GM12865 (cell line): Measurements from ENCODE around the gene TRPM6.

Experiments used
- DNase-seq: peaks from one replicate; pipeline ENCODE4 v3.0.0; 2010; ENCODE audit warnings: low read depth
- H3K4me3 ChIP-seq: 2 replicates; pipeline ENCODE4 v1.5.1; 2011; ENCODE audit warnings: mild to moderate bottlenecking, low read depth, low read length, control low read depth
- CTCF ChIP-seq: IDR thresholded peaks from 2 replicates; pipeline ENCODE4 v1.5.1; 2011; ENCODE audit warnings: low read length, control low read depth, low read depth, inconsistent platforms; ENCODE audit not compliant: insufficient read depth; ENCODE audit errors: missing control alignments

The TRPM6 gene

GRCh38 chr9:74887041-74887980 lies at the start of gene TRPM6:
Gene TRPM6 (minus strand): TSS chr9:74887921. CDS start chr9:74887856, 65 bp downstream.
- TF ChIP-seq CTCF, result no peak
- no peak within 1 kb of the TSS for H3K4me3 ChIP-seq
- DNase-seq, result no peak

- no peak overlapping the region for H3K4me3 ChIP-seq
- no peak for DNase-seq
- no peak for TF ChIP-seq CTCF
These were observed 47.3 kb upstream of the TRPM6 start for GRCh38 chr9:74935008-74935407.

- no peak for TF ChIP-seq CTCF
- no peak for DNase-seq
- H3K4me3 ChIP-seq, result no peak overlapping the region
These were observed 34.0 kb upstream of the TRPM6 start for GRCh38 chr9:74921737-74922136.

GRCh38 chr9:74920944-74921626 lies 33.4 kb upstream of the TRPM6 start:
- DNase-seq, result no peak
- no peak overlapping the region for H3K4me3 ChIP-seq
- no peak for TF ChIP-seq CTCF

- H3K4me3 ChIP-seq, result no peak overlapping the region
- TF ChIP-seq CTCF, result no peak
- DNase-seq, result no peak
These were observed 22.3 kb upstream of the TRPM6 start for GRCh38 chr9:74910036-74910435.

- no peak for TF ChIP-seq CTCF
These were observed 20.9 kb upstream of the TRPM6 start for GRCh38 chr9:74908665-74909064.

More at GRCh38 chr9:74908665-74909064, 20.9 kb upstream of the TRPM6 start:
- DNase-seq, result no peak
- H3K4me3 ChIP-seq, result no peak overlapping the region
